Activated T-cell treated with anti-CD3 and anti-CD28 coated beads, Interleukin-2, amount 50 U/mL, for 72 hours (primary cell): ENCODE data around the gene EFCC1. TPM values are rescaled to one million over a fixed set of nuclear protein-coding genes. Genes with fewer than 3 reads are reported as not detected.

ENCODE experiments used
- ATAC-seq, 2 donors: fragments of 150-1000 bp; cut with Tn5 transposase; replicated peaks in 1 of 2; 2 replicates each; pipeline ENCODE4 v1.10.0; 2021; ENCODE audit warnings: moderate library complexity in 2 of 2, mild to moderate bottlenecking in 1 of 2
- DNase-seq, 2 donors: peaks; one replicate each; pipeline ENCODE4 v3.0.0; 2021 to 2022; ENCODE audit warnings: mixed read lengths in 1 of 2
- H3K27ac Mint-ChIP-seq: one replicate; pipeline ENCODE4 v1.8.0; 2022; ENCODE audit warnings: mild to moderate bottlenecking, moderate library complexity, mixed read lengths
- H3K27me3 Mint-ChIP-seq: one replicate; pipeline ENCODE4 v1.8.0; 2022; ENCODE audit warnings: low read depth, mixed read lengths
- H3K36me3 Mint-ChIP-seq, 2 donors: one replicate each; pipeline ENCODE4 v1.8.0; 2022; ENCODE audit warnings: mixed read lengths in 2 of 2, mild to moderate bottlenecking in 1 of 2; ENCODE audit not compliant: insufficient read depth in 2 of 2
- H3K4me1 Mint-ChIP-seq: one replicate; pipeline ENCODE4 v1.8.0; 2022; ENCODE audit warnings: low read depth, mixed read lengths
- H3K4me3 Mint-ChIP-seq, 2 donors: one replicate each; pipeline ENCODE4 v1.8.0; 2022; ENCODE audit warnings: mild to moderate bottlenecking in 2 of 2, mixed read lengths in 2 of 2, moderate library complexity in 2 of 2
- H3K9me3 Mint-ChIP-seq, 2 donors: one replicate each; pipeline ENCODE4 v1.8.0; 2022; ENCODE audit warnings: mixed read lengths in 2 of 2
- total RNA-seq, 2 donors: library from RNA; stranded (reverse); gene quantifications; one replicate each; pipeline ENCODE4 v1.2.3, GENCODE V29; 2022

EFCC1 gene
- total RNA-seq, 2 donors from 2014 or later, result 0.26 to 0.42 TPM

DNA sequence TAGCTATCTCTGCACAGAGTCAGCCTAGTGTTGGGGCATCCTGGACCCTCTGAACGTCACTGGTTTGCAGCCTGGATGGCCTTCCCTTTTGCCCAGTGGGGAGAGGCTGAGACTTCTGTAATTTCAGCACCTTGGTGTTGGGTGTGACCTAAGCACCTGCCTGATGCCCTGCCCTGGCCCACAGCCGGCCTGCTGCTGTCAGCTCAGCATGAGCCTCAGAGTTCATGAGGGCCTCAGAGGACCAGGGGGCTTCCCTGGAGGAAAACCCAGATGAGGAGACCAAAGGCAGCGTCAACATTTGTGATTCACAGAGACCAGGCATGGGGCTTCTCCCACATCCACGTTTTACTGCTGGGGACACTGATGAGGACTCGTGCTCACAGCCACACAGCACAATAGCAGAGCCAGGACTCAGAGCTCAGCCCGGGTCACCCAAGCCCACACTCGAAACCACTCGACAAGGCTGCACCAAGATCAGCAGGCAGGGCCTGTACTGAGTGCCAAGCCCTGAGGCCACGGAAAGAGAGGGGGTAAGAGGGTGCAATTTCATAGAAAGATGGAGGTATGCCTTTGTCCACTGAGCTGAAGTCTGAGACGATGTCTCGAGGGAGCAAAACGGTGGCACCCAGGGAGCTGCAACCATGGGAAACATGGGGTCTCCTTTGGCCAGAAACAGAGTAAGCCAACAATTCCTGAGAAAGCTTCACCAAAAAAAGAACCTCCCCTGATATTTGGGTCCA, 49.6 kb downstream of the EFCC1 start:
- Mint-ChIP-seq H3K4me1 (peaks cover 12% of the 10 kb centered on the region), H3K27me3 (no peaks in the 10 kb centered on the region), H3K4me3 (no peak overlapping the region), H3K27ac (no peak overlapping the region), H3K36me3 (peaks cover 4 to 7% of the 10 kb centered on the region in 2 donors), H3K9me3 (peaks cover 5% of the 10 kb centered on the region in 2 donors)
- ATAC-seq (no peak), DNase-seq (no peak)

DNA sequence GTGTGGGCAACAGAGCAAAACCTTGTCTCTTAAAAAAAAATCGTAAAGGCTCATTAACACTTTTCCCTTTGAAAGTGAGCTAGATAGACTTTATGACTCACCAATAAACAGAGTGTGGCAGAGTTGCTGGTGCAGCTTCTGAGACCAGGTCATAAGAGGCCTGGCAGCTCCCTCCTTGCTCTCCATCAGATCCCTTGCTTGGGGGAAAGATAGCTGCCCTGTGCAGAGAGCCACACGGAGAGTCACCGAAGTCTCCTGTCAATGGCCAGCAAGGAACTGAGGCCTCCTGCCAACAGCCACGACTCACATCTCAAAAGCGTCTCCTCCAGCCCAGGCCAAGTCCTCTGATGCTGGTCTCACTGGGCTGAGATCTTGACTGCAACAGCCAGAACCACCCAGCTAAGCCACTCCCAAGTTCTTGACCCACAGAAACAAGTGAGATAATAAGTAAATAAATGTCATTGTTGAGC, 50.8 kb downstream of the EFCC1 start:
- Mint-ChIP-seq H3K27ac (no peak overlapping the region), H3K9me3 (peaks cover 5% of the 10 kb centered on the region in 2 donors), H3K4me1 (peaks cover 12% of the 10 kb centered on the region), H3K4me3 (no peak overlapping the region), H3K36me3 (peaks cover 4 to 7% of the 10 kb centered on the region in 2 donors), H3K27me3 (no peaks in the 10 kb centered on the region)
- no peak for ATAC-seq
- DNase-seq, result no peak

DNA sequence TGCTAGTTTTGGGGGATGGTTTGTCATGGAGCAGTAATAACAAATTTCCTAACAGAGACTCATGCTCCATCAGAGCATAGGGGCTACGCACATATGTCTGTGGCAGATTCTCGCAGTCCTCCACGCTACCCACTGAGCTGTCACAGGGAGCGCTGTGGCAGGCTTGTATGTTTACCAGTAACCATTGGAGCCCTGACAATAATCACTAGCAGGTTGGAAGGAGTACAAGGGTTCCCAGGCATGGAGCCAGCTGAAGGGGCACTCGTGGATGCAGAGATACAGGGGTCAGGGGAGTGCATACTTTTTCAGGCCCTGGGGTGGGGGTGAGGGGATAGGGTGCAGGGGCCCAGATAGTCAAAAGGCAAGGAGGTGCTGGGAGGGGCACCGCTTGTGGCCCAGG, 51.6 kb downstream of the EFCC1 start:
- H3K4me1 Mint-ChIP-seq, result peaks cover 12% of the 10 kb centered on the region
- peaks cover 4 to 7% of the 10 kb centered on the region in 2 donors for H3K36me3 Mint-ChIP-seq

DNA sequence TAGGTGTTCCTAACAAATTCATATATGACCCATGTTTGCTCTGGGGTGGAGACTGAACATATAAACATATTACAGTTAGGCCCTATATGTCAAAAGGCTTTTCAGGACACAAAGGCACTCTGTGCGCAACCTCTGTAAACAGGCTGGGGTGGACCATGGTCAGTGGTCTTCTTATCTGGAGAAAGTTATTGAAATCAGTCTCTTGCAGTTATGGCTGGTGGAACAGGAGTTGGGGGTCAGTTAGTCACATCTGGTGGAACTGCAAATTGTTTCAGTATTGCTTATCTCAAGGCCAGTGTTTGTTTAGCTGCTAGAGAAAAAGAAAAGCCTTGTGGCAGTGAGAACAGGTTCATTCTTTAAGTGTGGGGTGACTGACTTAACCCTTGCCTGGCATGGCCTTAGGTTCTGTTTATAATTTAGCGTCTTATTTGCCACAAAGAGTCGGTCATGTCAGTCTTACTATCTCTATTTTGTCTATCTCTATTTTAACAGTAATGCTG, 53.6 kb downstream of the EFCC1 start:
- no peak for ATAC-seq

More for the DNA sequence above, 51.6 kb downstream of the EFCC1 start:
- H3K4me3 Mint-ChIP-seq, result no peak overlapping the region
- ATAC-seq (no peak), DNase-seq (no peak)
- no peaks in the 10 kb centered on the region for H3K27me3 Mint-ChIP-seq
- no peak overlapping the region for H3K27ac Mint-ChIP-seq
- H3K9me3 Mint-ChIP-seq, result peaks cover 5% of the 10 kb centered on the region in 2 donors

DNA sequence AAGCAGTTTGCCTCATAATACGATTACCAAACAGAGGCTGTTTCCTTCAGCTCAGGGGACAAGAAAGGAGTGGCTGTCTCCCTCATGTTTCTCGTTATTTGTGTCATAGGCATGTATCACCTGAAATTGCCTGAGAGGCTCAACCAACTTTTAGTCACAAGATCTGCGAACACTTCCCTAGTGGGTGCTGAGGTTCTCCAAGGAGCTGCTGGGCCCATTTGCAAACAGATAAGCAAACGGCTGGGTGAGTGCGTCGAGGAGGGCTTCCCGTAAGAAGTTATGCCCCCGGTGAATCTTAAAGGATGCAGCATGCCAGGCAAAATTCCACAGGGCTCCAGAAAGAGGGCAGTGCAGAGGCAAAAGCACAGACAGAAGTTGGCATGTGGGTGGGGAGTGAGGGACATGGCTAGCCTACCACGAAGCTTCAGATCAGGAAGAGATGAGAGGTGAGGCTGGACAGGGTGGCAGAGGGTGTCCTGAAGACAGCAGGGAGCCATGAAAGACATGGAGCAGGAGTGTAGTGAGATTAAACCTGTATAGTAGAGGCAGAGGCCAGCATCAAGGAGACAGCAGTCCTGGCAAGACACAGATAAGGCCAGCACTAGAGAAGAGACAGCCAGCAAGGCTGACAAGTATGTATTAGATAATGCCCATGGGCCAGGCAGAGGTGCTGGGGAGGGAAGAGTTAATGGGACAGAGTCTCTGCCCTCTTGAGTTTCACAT, 55.5 kb downstream of the EFCC1 start:
- Mint-ChIP-seq H3K27me3 (no peaks in the 10 kb centered on the region), H3K27ac (no peak overlapping the region), H3K36me3 (no peaks in the 10 kb centered on the region), H3K4me3 (no peak overlapping the region), H3K4me1 (peaks cover 21% of the 10 kb centered on the region), H3K9me3 (no peaks in the 10 kb centered on the region)
- ATAC-seq, result no peak
- no peak for DNase-seq

More for the DNA sequence above, 53.6 kb downstream of the EFCC1 start:
- H3K4me3 Mint-ChIP-seq, result no peak overlapping the region
- no peak for DNase-seq
- H3K4me1 Mint-ChIP-seq, result peaks cover 21% of the 10 kb centered on the region
- no peaks in the 10 kb centered on the region for H3K36me3 Mint-ChIP-seq
- no peaks in the 10 kb centered on the region for H3K27me3 Mint-ChIP-seq
- no peaks in the 10 kb centered on the region for H3K9me3 Mint-ChIP-seq
- no peak overlapping the region for H3K27ac Mint-ChIP-seq

DNA sequence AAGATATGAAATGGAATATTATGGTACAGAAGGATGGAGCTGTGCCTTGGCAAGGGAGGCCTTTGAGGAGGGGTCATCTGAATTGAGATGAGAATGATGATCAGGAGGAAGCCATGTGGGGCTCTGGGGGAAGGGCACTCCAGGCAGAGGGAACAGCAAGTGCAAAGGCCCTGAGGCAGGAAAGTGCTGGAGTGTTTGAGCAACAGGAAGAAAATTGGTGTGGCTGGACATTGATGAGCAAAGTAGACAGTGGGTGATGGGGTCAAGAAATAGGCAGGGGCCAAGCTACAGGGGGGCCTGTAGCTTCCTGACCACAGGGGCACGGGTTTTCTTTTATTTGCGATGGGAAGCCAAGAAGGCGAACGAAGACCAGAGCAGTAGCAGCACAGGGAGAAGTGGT, 56.1 kb downstream of the EFCC1 start:
- DNase-seq, result no peak
- Mint-ChIP-seq H3K9me3 (no peaks in the 10 kb centered on the region), H3K4me3 (no peak overlapping the region), H3K27me3 (no peaks in the 10 kb centered on the region), H3K36me3 (no peaks in the 10 kb centered on the region), H3K4me1 (peaks cover 21% of the 10 kb centered on the region), H3K27ac (no peak overlapping the region)
- ATAC-seq, result no peak

DNA sequence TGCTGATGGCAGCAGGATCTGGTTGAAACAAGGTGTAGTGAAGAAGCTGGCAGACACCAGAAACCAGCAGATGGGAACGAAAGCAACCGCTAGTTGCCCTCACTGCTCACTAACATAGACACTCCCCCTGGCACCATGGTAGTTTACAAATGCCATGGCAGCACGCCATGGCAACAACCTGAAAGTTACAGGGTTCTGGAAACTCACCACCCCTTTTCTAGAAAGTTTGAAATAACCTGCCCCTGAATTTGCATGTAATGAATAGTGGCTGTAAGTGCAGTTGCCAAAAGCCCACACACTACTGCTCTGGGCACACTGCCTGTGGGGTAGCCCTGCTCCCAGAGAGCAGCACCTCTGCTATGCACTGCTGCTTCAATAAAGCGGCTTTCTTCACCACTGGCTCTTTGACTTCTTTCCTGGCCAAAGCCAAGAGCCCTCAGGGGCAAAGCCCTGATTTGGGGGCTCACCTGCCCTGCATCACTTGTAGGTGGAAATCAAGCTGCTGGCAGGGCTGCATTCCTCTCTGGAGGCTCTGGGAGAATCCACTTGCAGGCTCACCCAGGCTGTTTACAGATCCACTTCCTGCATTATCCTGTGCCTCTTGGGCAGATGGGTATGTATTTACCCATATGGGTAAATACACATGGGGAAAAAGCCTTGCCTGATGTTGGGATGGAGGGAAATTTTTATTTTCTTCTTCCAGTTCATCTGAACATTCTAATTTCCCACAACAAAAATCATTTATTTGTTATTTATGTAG, 57.5 kb downstream of the EFCC1 start:
- ATAC-seq (peak; percentile 53 to 55), DNase-seq (peak in 1 of 2 donors; percentile 19)
- Mint-ChIP-seq H3K4me1 (peaks cover 14% of the 10 kb centered on the region), H3K36me3 (no peaks in the 10 kb centered on the region), H3K9me3 (no peaks in the 10 kb centered on the region), H3K27ac (no peak overlapping the region), H3K4me3 (no peak overlapping the region), H3K27me3 (no peaks in the 10 kb centered on the region)

DNA sequence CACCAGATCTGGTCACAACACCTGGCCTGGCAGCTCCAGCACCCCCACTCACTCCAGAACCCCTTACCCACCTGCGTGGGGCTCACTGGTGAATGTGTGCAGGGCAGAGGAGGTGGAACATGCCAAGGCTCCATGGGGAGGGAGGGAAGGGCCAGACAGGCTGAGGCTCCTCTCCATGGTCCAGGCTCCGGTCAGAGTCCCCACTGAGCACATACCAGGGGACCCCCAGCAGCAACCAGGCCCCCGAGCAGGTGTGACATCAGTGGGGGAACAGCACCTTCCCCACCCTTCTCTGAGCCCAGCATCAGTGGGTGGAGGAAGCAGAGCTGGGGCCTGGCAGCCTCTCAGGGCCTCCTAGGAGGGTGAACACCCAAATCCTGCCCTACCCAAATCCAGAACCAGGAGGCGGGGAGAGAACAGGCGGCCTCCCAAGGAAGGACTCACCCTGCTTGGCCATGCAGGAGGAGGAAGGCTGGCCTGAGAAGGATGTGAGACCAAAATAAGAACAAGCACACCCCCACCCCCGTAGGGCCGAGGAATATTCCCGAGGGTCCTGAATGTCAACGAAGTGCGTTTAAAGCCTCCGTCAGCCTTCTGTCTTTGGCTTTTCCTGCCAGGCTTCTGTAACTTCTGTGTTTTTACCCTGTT, 58.3 kb downstream of the EFCC1 start:
- Mint-ChIP-seq H3K9me3 (no peaks in the 10 kb centered on the region), H3K27me3 (no peaks in the 10 kb centered on the region), H3K4me1 (peaks cover 8% of the 10 kb centered on the region), H3K4me3 (no peak overlapping the region), H3K36me3 (no peaks in the 10 kb centered on the region), H3K27ac (no peak overlapping the region)
- DNase-seq (no peak), ATAC-seq (no peak)

DNA sequence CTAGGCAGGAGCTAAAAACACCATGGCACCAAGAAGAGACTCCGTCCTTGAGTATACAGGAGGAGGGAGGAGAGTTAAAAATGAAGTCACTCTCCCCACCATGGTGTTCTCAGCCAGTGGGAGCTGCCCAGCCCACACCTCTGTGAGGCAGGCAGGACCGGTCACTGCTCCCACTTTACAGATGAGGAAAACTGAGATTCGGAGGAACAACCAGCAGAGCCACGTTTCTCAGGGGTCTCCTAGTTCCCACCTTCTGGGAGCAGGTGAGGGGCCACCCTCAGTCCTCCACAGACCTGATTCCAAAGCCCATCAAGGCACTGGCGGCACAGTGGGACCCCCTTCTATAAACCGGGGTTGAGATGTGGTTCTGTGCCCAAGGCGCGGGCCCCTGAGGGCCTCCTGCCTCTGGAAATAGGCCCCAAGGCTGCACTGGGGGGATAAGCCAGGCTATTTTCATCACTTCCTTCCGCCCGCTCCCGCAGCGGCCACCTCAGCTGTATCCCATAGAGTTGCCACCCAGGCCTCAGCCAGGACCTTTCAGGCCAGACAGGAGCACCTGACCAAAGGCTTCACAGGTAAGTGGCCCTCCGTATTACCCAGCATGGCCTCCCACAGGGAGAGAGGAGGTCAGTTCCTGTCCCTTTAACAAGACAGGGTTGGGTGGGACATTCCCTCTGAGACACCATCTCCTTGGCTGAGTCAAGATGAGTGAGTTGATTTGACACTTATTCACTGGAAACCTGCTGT, 59.3 kb downstream of the EFCC1 start, which contains the start of gene GP9:
Gene GP9, plus strand, starts transcription at position 504 of the 747 bp plus-strand sequence. CDS start 961 bp downstream, outside the sequence.
- no peaks in the 10 kb centered on the region for H3K9me3 Mint-ChIP-seq
- ATAC-seq (peak; percentile 43 to 62), DNase-seq (no peak)
- no peak within 1 kb of the TSS for H3K27ac Mint-ChIP-seq
- no peaks in the 10 kb centered on the region for H3K36me3 Mint-ChIP-seq
- peaks cover 8% of the 10 kb centered on the region for H3K4me1 Mint-ChIP-seq
- no peaks in the 10 kb centered on the region for H3K27me3 Mint-ChIP-seq
- no peak within 1 kb of the TSS for H3K4me3 Mint-ChIP-seq

DNA sequence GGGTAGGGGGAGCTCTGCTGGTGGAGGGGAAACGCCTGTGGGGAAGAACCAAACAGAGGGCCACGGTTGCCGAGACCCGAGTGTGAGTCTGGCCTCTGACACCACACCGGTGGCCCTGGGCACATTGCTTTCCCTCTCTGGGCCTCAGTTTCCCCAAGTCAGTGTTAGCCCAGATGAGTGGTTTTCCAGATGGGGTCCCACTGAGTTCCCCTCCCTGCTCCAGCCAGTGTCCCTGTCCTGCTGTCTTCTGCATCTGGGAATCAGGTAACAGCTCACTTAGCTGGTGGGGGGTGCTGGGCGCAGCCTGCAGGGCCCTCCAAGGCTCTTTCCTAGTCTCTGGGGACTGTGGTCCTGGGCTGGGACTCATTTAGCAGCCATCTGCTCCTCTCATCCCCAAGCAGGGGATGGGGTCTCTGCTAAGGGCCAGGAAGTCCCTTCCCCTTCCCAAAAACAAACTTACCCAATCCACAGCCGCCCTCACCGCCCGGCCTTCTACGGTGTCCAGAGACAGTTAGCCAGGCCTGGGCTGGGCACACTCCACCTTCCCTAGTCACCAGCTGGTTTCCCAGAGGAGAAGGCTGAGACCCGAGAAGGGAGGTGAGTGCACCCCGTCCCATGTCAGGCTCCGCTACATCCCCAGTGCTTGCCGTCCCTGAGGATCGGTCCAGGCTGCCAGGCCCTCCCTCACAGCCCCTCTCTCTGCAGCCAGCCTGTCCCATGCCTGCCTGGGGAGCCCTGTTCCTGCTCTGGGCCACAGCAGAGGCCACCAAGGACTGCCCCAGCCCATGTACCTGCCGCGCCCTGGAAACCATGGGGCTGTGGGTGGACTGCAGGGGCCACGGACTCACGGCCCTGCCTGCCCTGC, 60.2 kb downstream of the EFCC1 start:
- H3K27me3 Mint-ChIP-seq, result no peaks in the 10 kb centered on the region
- H3K27ac Mint-ChIP-seq, result no peak overlapping the region
- peak in 1 of 2 donors; percentile 15 for DNase-seq

More for the DNA sequence above, 60.2 kb downstream of the EFCC1 start:
- no peak for ATAC-seq
- Mint-ChIP-seq H3K9me3 (no peaks in the 10 kb centered on the region), H3K4me1 (peaks cover 8% of the 10 kb centered on the region), H3K36me3 (no peaks in the 10 kb centered on the region), H3K4me3 (no peak overlapping the region)
